ENCODE data around the gene PPP2R2C. TPM values are rescaled to one million over a fixed set of nuclear protein-coding genes. Genes with fewer than 3 reads are reported as not detected.

The PPP2R2C gene
- total and polyA plus RNA-seq, 9 of the 15 experiments (the other 6 are each of a cell fraction or from before 2014, with no cell fraction given): 0.04 to 0.06 TPM; not detected in 7

DNA sequence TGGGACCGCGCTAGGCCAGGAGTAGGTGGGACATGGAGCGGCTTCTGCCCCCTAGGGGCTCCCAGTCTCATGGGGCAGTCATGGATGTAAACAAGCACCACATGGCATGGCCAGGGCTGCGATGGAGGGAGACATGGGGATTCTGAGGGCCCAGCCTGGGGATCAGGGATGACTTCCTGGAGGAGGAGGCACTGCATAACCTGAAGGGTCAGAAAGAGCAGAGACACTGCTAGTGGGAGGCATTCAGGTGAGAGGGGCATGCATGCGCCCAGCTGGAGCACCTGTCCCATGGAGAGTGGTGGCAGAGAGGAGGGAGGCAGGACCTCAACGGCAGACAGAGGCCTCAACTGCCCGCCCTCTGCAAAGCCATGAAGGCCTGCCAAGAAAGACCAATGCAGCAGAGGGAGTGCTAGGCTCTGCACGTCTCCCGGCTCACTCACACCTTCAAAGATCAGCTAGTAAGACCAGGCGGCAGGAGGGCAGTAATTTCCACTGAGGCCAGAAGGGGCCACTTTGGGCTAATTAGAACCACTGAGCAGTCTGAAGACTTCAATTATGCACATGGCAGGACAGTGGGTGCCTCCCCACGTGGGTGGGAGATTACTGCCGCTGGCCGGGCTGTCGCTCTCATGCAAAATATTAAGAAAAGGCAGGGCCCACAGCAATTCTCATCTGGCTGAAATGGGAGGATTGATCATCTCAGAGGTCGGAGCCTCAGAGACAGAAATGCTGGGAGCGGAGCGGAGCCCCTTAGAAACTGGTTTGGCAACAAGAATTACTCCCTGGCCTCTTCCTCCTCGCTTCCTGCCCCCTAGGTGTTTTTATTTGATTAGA is 69.6 kb downstream of the PPP2R2C start (continued):
- TF ChIP-seq PTBP1 (IDR thresholded peaks at IDR 0.05; ENCODE audit: low read depth, low read length): no peak
- no peak for TF ChIP-seq ZNF764 (CRISPR knock-in tag; IDR thresholded peaks at IDR 0.05; ENCODE audit: low read depth)
- no peak for TF ChIP-seq SIN3A (IDR thresholded peaks at IDR 0.05; ENCODE audit: borderline replicate concordance in 2 of 2, control insufficient read depth in 1 of 2, low read depth in 2 of 2, low read length in 2 of 2)
- no peak for TF ChIP-seq CREM (IDR thresholded peaks at IDR 0.05; ENCODE audit: low read depth)
- no peak for TF ChIP-seq ZNF75A (CRISPR knock-in tag; IDR thresholded peaks at IDR 0.05)
- TF ChIP-seq TRIM28 (IDR thresholded peaks at IDR 0.05): no peak
- TF ChIP-seq ZFP36 (IDR thresholded peaks at IDR 0.05; ENCODE audit: low read depth, low read length, partially characterized antibody): peak; percentile 59
- no peak for TF ChIP-seq AFF4 (CRISPR knock-in tag; IDR thresholded peaks at IDR 0.05)
- TF ChIP-seq, protein P1, sequence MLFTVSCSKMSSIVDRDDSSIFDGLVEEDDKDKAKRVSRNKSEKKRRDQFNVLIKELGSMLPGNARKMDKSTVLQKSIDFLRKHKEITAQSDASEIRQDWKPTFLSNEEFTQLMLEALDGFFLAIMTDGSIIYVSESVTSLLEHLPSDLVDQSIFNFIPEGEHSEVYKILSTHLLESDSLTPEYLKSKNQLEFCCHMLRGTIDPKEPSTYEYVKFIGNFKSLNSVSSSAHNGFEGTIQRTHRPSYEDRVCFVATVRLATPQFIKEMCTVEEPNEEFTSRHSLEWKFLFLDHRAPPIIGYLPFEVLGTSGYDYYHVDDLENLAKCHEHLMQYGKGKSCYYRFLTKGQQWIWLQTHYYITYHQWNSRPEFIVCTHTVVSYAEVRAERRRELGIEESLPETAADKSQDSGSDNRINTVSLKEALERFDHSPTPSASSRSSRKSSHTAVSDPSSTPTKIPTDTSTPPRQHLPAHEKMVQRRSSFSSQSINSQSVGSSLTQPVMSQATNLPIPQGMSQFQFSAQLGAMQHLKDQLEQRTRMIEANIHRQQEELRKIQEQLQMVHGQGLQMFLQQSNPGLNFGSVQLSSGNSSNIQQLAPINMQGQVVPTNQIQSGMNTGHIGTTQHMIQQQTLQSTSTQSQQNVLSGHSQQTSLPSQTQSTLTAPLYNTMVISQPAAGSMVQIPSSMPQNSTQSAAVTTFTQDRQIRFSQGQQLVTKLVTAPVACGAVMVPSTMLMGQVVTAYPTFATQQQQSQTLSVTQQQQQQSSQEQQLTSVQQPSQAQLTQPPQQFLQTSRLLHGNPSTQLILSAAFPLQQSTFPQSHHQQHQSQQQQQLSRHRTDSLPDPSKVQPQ (CRISPR knock-in tag; IDR thresholded peaks at IDR 0.05; ENCODE audit: borderline replicate concordance): no peak
- no peak for TF ChIP-seq EGR1 (conservative IDR thresholded peaks at IDR 0.05)
- TF ChIP-seq, protein P2, sequence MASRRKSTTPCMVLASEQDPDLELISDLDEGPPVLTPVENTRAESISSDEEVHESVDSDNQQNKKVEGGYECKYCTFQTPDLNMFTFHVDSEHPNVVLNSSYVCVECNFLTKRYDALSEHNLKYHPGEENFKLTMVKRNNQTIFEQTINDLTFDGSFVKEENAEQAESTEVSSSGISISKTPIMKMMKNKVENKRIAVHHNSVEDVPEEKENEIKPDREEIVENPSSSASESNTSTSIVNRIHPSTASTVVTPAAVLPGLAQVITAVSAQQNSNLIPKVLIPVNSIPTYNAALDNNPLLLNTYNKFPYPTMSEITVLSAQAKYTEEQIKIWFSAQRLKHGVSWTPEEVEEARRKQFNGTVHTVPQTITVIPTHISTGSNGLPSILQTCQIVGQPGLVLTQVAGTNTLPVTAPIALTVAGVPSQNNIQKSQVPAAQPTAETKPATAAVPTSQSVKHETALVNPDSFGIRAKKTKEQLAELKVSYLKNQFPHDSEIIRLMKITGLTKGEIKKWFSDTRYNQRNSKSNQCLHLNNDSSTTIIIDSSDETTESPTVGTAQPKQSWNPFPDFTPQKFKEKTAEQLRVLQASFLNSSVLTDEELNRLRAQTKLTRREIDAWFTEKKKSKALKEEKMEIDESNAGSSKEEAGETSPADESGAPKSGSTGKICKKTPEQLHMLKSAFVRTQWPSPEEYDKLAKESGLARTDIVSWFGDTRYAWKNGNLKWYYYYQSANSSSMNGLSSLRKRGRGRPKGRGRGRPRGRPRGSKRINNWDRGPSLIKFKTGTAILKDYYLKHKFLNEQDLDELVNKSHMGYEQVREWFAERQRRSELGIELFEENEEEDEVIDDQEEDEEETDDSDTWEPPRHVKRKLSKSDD (conservative IDR thresholded peaks at IDR 0.05; ENCODE audit: low read length): no peak
- TF ChIP-seq ZNF280A (IDR thresholded peaks at IDR 0.05; ENCODE audit: low read depth, partially characterized antibody): no peak
- TF ChIP-seq HNRNPLL (IDR thresholded peaks at IDR 0.05; ENCODE audit: low read depth, low read length, poor library complexity, severe bottlenecking): no peak
- no peak for TF ChIP-seq CBX3 (IDR thresholded peaks at IDR 0.05; ENCODE audit: borderline replicate concordance in 1 of 2, low read length in 2 of 2)
